CD4-positive, alpha-beta T cell treated with Interleukin-2 at 100 ng/mL for 4 hours (primary cell): Measurements from ENCODE around the gene SETBP1.

ENCODE experiments used
- DNase-seq: peaks from one replicate; pipeline ENCODE4 v3.0.0-alpha.2; 2020; ENCODE audit warnings: low spot score

The SETBP1 gene

GRCh38 chr18:44870631-44871502 is 190.2 kb downstream of the SETBP1 start:
- DNase-seq = no peak

GRCh38 chr18:44871771-44872170 is 191.1 kb downstream of the SETBP1 start:
- DNase-seq = no peak

- DNase-seq = no peak
These were observed 195.3 kb downstream of the SETBP1 start for GRCh38 chr18:44876024-44876423.

GRCh38 chr18:44876755-44877154 is 196.1 kb downstream of the SETBP1 start:
- no peak for DNase-seq

- DNase-seq = no peak
These were observed 197.6 kb downstream of the SETBP1 start for GRCh38 chr18:44878335-44878734.

- DNase-seq = no peak
These were observed 199.5 kb downstream of the SETBP1 start for GRCh38 chr18:44880170-44880569.

GRCh38 chr18:44881461-44882162 is 200.9 kb downstream of the SETBP1 start:
- DNase-seq = no peak

GRCh38 chr18:44882163-44882868 is 201.6 kb downstream of the SETBP1 start:
- no peak for DNase-seq

GRCh38 chr18:44883671-44884070 is 203.0 kb downstream of the SETBP1 start:
- DNase-seq = no peak

- no peak for DNase-seq
These were observed 203.7 kb downstream of the SETBP1 start for GRCh38 chr18:44884431-44884830.

GRCh38 chr18:44885507-44885906 is 204.8 kb downstream of the SETBP1 start:
- DNase-seq = no peak

- peak; percentile 44 for DNase-seq
These were observed 206.5 kb downstream of the SETBP1 start for GRCh38 chr18:44887227-44887631.

- DNase-seq = no peak
These were observed 208.4 kb downstream of the SETBP1 start for GRCh38 chr18:44889111-44889510.

GRCh38 chr18:44893045-44893706 is 212.5 kb downstream of the SETBP1 start:
- no peak for DNase-seq

- DNase-seq = no peak
These were observed 213.3 kb downstream of the SETBP1 start for GRCh38 chr18:44893966-44894365.

GRCh38 chr18:44895176-44895798 is 214.6 kb downstream of the SETBP1 start:
- peak; percentile 39 for DNase-seq

- no peak for DNase-seq
These were observed 216.2 kb downstream of the SETBP1 start for GRCh38 chr18:44896846-44897245.

- DNase-seq = no peak
These were observed 216.7 kb downstream of the SETBP1 start for GRCh38 chr18:44897411-44897810.

- DNase-seq = no peak
These were observed 217.1 kb downstream of the SETBP1 start for GRCh38 chr18:44897816-44898215.

GRCh38 chr18:44898498-44898897 is 217.8 kb downstream of the SETBP1 start:
- no peak for DNase-seq

GRCh38 chr18:44899832-44900231 is 219.1 kb downstream of the SETBP1 start:
- DNase-seq = no peak

- DNase-seq = no peak
These were observed 219.9 kb downstream of the SETBP1 start for GRCh38 chr18:44900627-44901026.
